Activated CD4-positive, alpha-beta T cell treated with anti-CD3 and anti-CD28 coated beads, Interleukin-2, amount 50 U/mL, for 1 hour (primary cell): Measurements from ENCODE around the gene SART3.
"Not testable (repeated sequence)": the region's sequence is repeated elsewhere in the genome, so short reads cannot be mapped to it uniquely, and the experiment has no call there.

ENCODE experiments used
- DNase-seq: peaks from one replicate; pipeline ENCODE4 v3.0.0-alpha.2; 2020

Gene SART3

GRCh38 chr12:108581311-108582227 lies 20.6 kb upstream of the SART3 start:
- no peak for DNase-seq

- no peak for DNase-seq
Measured at GRCh38 chr12:108580531-108580930, 19.6 kb upstream of the SART3 start.

GRCh38 chr12:108578813-108579212 lies 17.8 kb upstream of the SART3 start:
- DNase-seq = no peak

GRCh38 chr12:108578264-108578663 lies 17.3 kb upstream of the SART3 start:
- DNase-seq = no peak

GRCh38 chr12:108577458-108577857 lies 16.5 kb upstream of the SART3 start:
- DNase-seq = no peak

- DNase-seq = no peak
Measured at GRCh38 chr12:108576660-108577234, 15.8 kb upstream of the SART3 start.

GRCh38 chr12:108575199-108575912 lies 14.4 kb upstream of the SART3 start:
- no peak for DNase-seq

- DNase-seq = not testable (repeated sequence)
Measured at GRCh38 chr12:108574276-108574675, 13.3 kb upstream of the SART3 start.

GRCh38 chr12:108573317-108573716 lies 12.3 kb upstream of the SART3 start:
- DNase-seq = no peak

- DNase-seq = no peak
Measured at GRCh38 chr12:108572166-108572790, 11.3 kb upstream of the SART3 start.

GRCh38 chr12:108571609-108572165 lies 10.7 kb upstream of the SART3 start:
- no peak for DNase-seq

GRCh38 chr12:108570743-108571608 lies 10.0 kb upstream of the SART3 start:
- DNase-seq = no peak

- peak; percentile 61 for DNase-seq
Measured at GRCh38 chr12:108568338-108569154, 7.6 kb upstream of the SART3 start.

- no peak for DNase-seq
Measured at GRCh38 chr12:108567406-108568337, 6.7 kb upstream of the SART3 start.

GRCh38 chr12:108566452-108566851 lies 5.5 kb upstream of the SART3 start:
- no peak for DNase-seq

GRCh38 chr12:108565976-108566375 lies 5.0 kb upstream of the SART3 start:
- peak; percentile 57 for DNase-seq

GRCh38 chr12:108565146-108565545 lies 4.2 kb upstream of the SART3 start:
- DNase-seq = no peak

- no peak for DNase-seq
Measured at GRCh38 chr12:108564724-108565123, 3.8 kb upstream of the SART3 start.

- no peak for DNase-seq
Measured at GRCh38 chr12:108563804-108564151, 2.8 kb upstream of the SART3 start.
